ENCODE data around the gene MYMK.

DNA sequence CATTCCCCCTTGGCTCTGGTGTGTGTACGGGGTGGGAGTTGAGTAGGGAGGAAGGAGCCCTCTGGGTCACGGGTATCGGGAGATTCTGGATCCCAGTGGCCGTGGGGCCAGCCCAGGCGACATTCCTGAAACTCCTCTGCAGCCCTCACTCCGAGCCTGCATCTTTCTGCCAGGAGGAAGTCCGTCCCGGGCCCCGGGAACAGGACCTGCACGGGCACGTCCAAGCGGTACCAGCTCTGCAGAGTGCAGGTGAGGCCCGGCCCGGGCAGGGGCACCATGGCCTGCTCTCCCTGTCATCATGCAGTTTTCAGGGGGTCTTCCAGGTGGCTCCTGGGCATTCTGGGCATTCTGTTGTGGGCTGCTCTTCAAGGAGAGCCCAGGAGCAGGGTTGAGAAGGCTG, 13.4 kb upstream of the MYMK start:
- TF ChIP-seq, protein P1, sequence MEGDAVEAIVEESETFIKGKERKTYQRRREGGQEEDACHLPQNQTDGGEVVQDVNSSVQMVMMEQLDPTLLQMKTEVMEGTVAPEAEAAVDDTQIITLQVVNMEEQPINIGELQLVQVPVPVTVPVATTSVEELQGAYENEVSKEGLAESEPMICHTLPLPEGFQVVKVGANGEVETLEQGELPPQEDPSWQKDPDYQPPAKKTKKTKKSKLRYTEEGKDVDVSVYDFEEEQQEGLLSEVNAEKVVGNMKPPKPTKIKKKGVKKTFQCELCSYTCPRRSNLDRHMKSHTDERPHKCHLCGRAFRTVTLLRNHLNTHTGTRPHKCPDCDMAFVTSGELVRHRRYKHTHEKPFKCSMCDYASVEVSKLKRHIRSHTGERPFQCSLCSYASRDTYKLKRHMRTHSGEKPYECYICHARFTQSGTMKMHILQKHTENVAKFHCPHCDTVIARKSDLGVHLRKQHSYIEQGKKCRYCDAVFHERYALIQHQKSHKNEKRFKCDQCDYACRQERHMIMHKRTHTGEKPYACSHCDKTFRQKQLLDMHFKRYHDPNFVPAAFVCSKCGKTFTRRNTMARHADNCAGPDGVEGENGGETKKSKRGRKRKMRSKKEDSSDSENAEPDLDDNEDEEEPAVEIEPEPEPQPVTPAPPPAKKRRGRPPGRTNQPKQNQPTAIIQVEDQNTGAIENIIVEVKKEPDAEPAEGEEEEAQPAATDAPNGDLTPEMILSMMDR (conservative IDR thresholded peaks at IDR 0.05; ENCODE audit: low read depth in 2 of 2): no peak
- TF ChIP-seq EZH2 (IDR thresholded peaks at IDR 0.05; ENCODE audit: low read depth, unreplicated experiment): no peak
- no peak for TF ChIP-seq CREB1 (CRISPR knock-in tag; IDR thresholded peaks at IDR 0.05; ENCODE audit: low read depth)
- TF ChIP-seq, protein P2, sequence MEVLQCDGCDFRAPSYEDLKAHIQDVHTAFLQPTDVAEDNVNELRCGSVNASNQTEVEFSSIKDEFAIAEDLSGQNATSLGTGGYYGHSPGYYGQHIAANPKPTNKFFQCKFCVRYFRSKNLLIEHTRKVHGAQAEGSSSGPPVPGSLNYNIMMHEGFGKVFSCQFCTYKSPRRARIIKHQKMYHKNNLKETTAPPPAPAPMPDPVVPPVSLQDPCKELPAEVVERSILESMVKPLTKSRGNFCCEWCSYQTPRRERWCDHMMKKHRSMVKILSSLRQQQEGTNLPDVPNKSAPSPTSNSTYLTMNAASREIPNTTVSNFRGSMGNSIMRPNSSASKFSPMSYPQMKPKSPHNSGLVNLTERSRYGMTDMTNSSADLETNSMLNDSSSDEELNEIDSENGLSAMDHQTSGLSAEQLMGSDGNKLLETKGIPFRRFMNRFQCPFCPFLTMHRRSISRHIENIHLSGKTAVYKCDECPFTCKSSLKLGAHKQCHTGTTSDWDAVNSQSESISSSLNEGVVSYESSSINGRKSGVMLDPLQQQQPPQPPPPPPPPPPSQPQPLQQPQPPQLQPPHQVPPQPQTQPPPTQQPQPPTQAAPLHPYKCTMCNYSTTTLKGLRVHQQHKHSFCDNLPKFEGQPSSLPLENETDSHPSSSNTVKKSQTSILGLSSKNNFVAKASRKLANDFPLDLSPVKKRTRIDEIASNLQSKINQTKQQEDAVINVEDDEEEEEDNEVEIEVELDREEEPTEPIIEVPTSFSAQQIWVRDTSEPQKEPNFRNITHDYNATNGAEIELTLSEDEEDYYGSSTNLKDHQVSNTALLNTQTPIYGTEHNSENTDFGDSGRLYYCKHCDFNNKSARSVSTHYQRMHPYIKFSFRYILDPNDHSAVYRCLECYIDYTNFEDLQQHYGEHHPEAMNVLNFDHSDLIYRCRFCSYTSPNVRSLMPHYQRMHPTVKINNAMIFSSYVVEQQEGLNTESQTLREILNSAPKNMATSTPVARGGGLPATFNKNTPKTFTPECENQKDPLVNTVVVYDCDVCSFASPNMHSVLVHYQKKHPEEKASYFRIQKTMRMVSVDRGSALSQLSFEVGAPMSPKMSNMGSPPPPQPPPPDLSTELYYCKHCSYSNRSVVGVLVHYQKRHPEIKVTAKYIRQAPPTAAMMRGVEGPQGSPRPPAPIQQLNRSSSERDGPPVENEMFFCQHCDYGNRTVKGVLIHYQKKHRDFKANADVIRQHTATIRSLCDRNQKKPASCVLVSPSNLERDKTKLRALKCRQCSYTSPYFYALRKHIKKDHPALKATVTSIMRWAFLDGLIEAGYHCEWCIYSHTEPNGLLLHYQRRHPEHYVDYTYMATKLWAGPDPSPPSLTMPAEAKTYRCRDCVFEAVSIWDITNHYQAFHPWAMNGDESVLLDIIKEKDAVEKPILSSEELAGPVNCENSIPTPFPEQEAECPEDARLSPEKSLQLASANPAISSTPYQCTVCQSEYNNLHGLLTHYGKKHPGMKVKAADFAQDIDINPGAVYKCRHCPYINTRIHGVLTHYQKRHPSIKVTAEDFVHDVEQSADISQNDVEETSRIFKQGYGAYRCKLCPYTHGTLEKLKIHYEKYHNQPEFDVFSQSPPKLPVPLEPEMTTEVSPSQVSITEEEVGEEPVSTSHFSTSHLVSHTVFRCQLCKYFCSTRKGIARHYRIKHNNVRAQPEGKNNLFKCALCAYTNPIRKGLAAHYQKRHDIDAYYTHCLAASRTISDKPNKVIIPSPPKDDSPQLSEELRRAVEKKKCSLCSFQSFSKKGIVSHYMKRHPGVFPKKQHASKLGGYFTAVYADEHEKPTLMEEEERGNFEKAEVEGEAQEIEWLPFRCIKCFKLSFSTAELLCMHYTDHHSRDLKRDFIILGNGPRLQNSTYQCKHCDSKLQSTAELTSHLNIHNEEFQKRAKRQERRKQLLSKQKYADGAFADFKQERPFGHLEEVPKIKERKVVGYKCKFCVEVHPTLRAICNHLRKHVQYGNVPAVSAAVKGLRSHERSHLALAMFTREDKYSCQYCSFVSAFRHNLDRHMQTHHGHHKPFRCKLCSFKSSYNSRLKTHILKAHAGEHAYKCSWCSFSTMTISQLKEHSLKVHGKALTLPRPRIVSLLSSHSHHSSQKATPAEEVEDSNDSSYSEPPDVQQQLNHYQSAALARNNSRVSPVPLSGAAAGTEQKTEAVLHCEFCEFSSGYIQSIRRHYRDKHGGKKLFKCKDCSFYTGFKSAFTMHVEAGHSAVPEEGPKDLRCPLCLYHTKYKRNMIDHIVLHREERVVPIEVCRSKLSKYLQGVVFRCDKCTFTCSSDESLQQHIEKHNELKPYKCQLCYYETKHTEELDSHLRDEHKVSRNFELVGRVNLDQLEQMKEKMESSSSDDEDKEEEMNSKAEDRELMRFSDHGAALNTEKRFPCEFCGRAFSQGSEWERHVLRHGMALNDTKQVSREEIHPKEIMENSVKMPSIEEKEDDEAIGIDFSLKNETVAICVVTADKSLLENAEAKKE (CRISPR knock-in tag; IDR thresholded peaks at IDR 0.05): no peak
- TF ChIP-seq JUNB (IDR thresholded peaks at IDR 0.05; ENCODE audit: unreplicated experiment): no peak
- TF ChIP-seq POLR2AphosphoS5 (IDR thresholded peaks at IDR 0.05; ENCODE audit: low read depth): no peak
- TF ChIP-seq, protein P3, sequence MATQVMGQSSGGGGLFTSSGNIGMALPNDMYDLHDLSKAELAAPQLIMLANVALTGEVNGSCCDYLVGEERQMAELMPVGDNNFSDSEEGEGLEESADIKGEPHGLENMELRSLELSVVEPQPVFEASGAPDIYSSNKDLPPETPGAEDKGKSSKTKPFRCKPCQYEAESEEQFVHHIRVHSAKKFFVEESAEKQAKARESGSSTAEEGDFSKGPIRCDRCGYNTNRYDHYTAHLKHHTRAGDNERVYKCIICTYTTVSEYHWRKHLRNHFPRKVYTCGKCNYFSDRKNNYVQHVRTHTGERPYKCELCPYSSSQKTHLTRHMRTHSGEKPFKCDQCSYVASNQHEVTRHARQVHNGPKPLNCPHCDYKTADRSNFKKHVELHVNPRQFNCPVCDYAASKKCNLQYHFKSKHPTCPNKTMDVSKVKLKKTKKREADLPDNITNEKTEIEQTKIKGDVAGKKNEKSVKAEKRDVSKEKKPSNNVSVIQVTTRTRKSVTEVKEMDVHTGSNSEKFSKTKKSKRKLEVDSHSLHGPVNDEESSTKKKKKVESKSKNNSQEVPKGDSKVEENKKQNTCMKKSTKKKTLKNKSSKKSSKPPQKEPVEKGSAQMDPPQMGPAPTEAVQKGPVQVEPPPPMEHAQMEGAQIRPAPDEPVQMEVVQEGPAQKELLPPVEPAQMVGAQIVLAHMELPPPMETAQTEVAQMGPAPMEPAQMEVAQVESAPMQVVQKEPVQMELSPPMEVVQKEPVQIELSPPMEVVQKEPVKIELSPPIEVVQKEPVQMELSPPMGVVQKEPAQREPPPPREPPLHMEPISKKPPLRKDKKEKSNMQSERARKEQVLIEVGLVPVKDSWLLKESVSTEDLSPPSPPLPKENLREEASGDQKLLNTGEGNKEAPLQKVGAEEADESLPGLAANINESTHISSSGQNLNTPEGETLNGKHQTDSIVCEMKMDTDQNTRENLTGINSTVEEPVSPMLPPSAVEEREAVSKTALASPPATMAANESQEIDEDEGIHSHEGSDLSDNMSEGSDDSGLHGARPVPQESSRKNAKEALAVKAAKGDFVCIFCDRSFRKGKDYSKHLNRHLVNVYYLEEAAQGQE (IDR thresholded peaks at IDR 0.05; ENCODE audit: unreplicated experiment): no peak
- no peak for TF ChIP-seq ZNF331 (CRISPR knock-in tag; IDR thresholded peaks at IDR 0.05; ENCODE audit: low read depth)
- no peak for TF ChIP-seq EZH2phosphoT487 (IDR thresholded peaks at IDR 0.05; ENCODE audit: unreplicated experiment)

Data from GM23338 (cell line).